ENCODE data around the gene TUB. TPM values are rescaled to one million over a fixed set of nuclear protein-coding genes. Genes with fewer than 3 reads are reported as not detected.

TUB gene
- total RNA-seq, 1 experiment from 2014 or later, result not detected

DNA sequence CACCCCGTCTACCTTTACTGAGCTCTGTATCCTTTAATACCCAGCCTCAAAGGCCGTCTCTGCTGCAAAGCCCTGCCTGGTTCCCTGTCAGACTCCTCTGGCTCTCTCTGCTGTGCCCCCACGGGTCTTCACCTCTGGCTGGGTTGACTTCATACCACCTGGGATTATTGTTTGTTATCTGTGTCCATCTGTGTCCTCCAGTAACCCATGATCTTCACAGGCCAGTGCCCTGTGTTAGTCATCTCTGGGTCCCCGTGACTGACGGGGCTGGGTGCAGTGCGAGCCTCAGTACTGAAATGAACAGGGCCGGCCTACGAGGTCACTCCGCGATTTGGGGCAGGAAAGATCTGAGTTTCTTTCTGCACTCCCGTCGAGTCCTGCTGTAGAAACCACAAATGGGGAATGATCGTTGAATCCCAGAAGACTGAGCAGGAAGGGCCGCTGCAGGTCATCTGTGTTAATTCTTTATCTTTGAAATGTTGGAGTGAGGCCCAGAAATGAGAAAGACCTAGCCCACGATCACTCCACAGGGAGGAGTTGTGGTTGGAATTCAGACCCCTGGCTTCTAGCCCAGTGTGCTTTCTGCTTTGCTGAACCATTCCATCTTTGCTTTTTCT is 12.3 kb upstream of the TUB start:
- no peak overlapping the region for H3K4me3 ChIP-seq
- DNase-seq, result peak; percentile 67 to 73

DNA sequence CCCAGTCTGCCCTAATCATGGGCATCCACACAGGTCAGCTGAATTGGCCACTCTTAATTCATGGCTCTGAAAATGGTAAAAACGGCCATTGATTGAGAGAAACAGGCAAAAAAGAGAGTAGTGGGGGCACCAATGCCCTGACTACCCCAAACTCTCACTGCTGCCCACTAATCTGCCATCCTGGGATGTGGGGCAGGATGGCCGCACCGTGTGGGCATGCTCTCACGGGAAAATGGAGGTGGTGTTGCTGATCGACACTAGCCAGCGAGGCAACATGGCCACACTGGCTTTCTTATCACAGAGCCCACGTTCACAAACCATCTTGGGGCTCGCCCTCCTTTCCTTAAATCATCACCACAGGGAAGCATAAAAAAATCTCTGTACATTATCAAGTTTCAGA is 11.2 kb upstream of the TUB start:
- Histone ChIP-seq H3K4me2 (no peak overlapping the region; the same call in 1 of the 2 replicates), H3K9me3 (ENCODE audit: insufficient read depth, low read depth) (no peaks in the 10 kb centered on the region), H3K27ac (no peak overlapping the region), H3K79me2 (ENCODE audit: low read depth) (no peaks in the 10 kb centered on the region), H3K9me2 (ENCODE audit: insufficient read depth) (no peaks in the 10 kb centered on the region), H3K4me3 (no peak overlapping the region), H3F3A (ENCODE audit: insufficient read depth, low read depth) (no peaks in the 10 kb centered on the region; the same call in 1 of the 2 replicates), H3K4me1 (replicated peaks; ENCODE audit: insufficient read depth) (peaks cover 12% of the 10 kb centered on the region), H4K20me1 (ENCODE audit: insufficient read depth) (no peaks in the 10 kb centered on the region), H3K36me3 (ENCODE audit: low read depth) (no peaks in the 10 kb centered on the region), H3K27me3 (ENCODE audit: insufficient read depth, low read depth) (no peaks in the 10 kb centered on the region), H2AFZ (no peak overlapping the region)
- TF ChIP-seq EZH2 (IDR thresholded peaks at IDR 0.05; ENCODE audit: low read depth), result no peak
- TF ChIP-seq, protein P1, sequence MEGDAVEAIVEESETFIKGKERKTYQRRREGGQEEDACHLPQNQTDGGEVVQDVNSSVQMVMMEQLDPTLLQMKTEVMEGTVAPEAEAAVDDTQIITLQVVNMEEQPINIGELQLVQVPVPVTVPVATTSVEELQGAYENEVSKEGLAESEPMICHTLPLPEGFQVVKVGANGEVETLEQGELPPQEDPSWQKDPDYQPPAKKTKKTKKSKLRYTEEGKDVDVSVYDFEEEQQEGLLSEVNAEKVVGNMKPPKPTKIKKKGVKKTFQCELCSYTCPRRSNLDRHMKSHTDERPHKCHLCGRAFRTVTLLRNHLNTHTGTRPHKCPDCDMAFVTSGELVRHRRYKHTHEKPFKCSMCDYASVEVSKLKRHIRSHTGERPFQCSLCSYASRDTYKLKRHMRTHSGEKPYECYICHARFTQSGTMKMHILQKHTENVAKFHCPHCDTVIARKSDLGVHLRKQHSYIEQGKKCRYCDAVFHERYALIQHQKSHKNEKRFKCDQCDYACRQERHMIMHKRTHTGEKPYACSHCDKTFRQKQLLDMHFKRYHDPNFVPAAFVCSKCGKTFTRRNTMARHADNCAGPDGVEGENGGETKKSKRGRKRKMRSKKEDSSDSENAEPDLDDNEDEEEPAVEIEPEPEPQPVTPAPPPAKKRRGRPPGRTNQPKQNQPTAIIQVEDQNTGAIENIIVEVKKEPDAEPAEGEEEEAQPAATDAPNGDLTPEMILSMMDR (conservative IDR thresholded peaks at IDR 0.05), result no peak
- ChIA-PET POLR2A (ENCODE audit: unreplicated experiment) (interaction anchor here (0.6 kb wide), 1 partner anchor 83 kb away, joined by 5 read pairs; the partner anchor contains the start of gene EIF3F), CTCF (interaction anchor here (0.7 kb wide), 1 partner anchor 83 kb away, joined by 3 read pairs; the partner anchor contains the start of gene EIF3F)
- DNase-seq, result no peak
- intact Hi-C loops (cut with micrococcal nuclease; ENCODE audit: unreplicated experiment), result no loop called here
- no TSS peak for BruUV-seq (replicated peaks)

More for the DNA sequence above, 12.3 kb upstream of the TUB start:
- no peaks in the 10 kb centered on the region for H3K27me3 ChIP-seq (ENCODE audit: insufficient read depth, low read depth)
- H3K36me3 ChIP-seq (ENCODE audit: low read depth), result no peaks in the 10 kb centered on the region
- H3K27ac ChIP-seq, result peak overlapping the region; percentile 7; the same call in 1 of the 2 replicates
- POLR2A ChIA-PET (ENCODE audit: unreplicated experiment), result interaction anchor here (0.6 kb wide), 1 partner anchor 164 kb away, joined by 4 read pairs; no protein-coding TSS in a partner anchor
- H3K4me2 ChIP-seq, result peak overlapping the region; percentile 48
- BruUV-seq (replicated peaks), result no TSS peak
- H3K4me1 ChIP-seq (replicated peaks; ENCODE audit: insufficient read depth), result peaks cover 12% of the 10 kb centered on the region
- intact Hi-C loops (cut with micrococcal nuclease; ENCODE audit: unreplicated experiment), result no loop called here
- no peak for TF ChIP-seq EZH2 (IDR thresholded peaks at IDR 0.05; ENCODE audit: low read depth)
- TF ChIP-seq, protein P1 (conservative IDR thresholded peaks at IDR 0.05), result no peak
- no peaks in the 10 kb centered on the region; the same call in 1 of the 2 replicates for H3F3A ChIP-seq (ENCODE audit: insufficient read depth, low read depth)
- no peaks in the 10 kb centered on the region for H3K9me3 ChIP-seq (ENCODE audit: insufficient read depth, low read depth)
- no peaks in the 10 kb centered on the region for H3K9me2 ChIP-seq (ENCODE audit: insufficient read depth)
- peak overlapping the region; percentile 43; the same call in 1 of the 2 replicates for H2AFZ ChIP-seq
- CTCF ChIA-PET, result interaction anchor here (0.6 kb wide), 1 partner anchor 491 kb away, joined by 3 read pairs; no protein-coding TSS in a partner anchor
- H3K79me2 ChIP-seq (ENCODE audit: low read depth), result no peaks in the 10 kb centered on the region
- H4K20me1 ChIP-seq (ENCODE audit: insufficient read depth), result no peaks in the 10 kb centered on the region

DNA sequence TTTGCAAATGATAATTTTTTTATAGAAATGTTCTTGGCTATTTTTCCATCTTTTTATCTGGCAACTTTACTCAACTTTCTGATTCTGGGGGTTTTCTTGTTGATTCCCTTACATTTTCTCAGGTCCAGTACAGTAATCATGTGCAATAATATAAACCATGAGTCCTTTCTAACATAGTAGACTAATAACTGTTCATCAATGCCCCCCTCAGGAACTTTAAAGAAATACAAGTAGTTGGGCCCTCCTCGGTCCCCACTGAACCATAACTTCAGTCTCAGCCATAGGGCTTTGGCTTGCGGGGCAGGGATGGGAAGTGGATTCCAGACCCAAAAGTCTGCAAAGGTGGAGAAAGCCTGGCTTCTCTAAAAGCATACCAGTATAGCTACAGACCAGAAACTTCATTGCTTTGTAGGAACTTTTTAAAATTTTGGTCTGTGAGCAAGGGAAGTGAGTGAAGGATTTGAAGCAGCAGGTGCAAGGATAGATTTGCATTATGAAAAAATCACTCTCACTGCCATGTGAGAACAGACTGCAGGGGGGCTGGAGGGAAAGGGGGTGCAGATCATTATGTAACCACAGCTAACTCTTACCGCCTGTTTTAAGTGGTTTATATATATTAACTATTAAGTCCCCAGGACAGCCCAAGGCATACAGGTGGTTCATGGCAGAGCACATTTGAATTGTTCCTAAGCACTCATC is 10.4 kb upstream of the TUB start:
- no TSS peak for BruUV-seq (replicated peaks)
- no peaks in the 10 kb centered on the region for H3K9me3 ChIP-seq (ENCODE audit: insufficient read depth, low read depth)
- H3K4me1 ChIP-seq (replicated peaks; ENCODE audit: insufficient read depth), result peaks cover 12% of the 10 kb centered on the region
- no peak overlapping the region for H3K4me2 ChIP-seq
- H3K4me3 ChIP-seq, result no peak overlapping the region
- no peak overlapping the region for H2AFZ ChIP-seq
- TF ChIP-seq, protein P1 (conservative IDR thresholded peaks at IDR 0.05), result peak; percentile 45
- no peak for TF ChIP-seq EZH2 (IDR thresholded peaks at IDR 0.05; ENCODE audit: low read depth)
- DNase-seq, result no peak
- H3F3A ChIP-seq (ENCODE audit: insufficient read depth, low read depth), result no peaks in the 10 kb centered on the region; the same call in 1 of the 2 replicates
- H3K79me2 ChIP-seq (ENCODE audit: low read depth), result no peaks in the 10 kb centered on the region
- no peaks in the 10 kb centered on the region for H3K9me2 ChIP-seq (ENCODE audit: insufficient read depth)
- no peak overlapping the region for H3K27ac ChIP-seq
- POLR2A ChIA-PET (ENCODE audit: unreplicated experiment), result no interaction called here
- H3K36me3 ChIP-seq (ENCODE audit: low read depth), result no peaks in the 10 kb centered on the region
- intact Hi-C loops (cut with micrococcal nuclease; ENCODE audit: unreplicated experiment), result no loop called here
- CTCF ChIA-PET, result no interaction called here
- no peaks in the 10 kb centered on the region for H3K27me3 ChIP-seq (ENCODE audit: insufficient read depth, low read depth)
- H4K20me1 ChIP-seq (ENCODE audit: insufficient read depth), result no peaks in the 10 kb centered on the region
